H9 (cell line): Measurements from ENCODE around the gene PRR16. TPM values are rescaled to one million over a fixed set of nuclear protein-coding genes. Genes with fewer than 3 reads are reported as not detected.

Source experiments
- DNase-seq: peaks from one replicate; pipeline ENCODE4 v3.0.0-alpha.2; 2017
- H2AFZ ChIP-seq: one replicate; pipeline ENCODE4 v1.6.1; 2013; ENCODE audit warnings: mild to moderate bottlenecking, low read length, control low read depth, moderate library complexity
- H2AK5ac ChIP-seq: 2 replicates; pipeline ENCODE4 v1.6.1; 2013; ENCODE audit warnings: low read length, control low read depth, mixed read lengths; ENCODE audit not compliant: insufficient read length
- H2BK120ac ChIP-seq: one replicate; pipeline ENCODE4 v1.6.1; 2013; ENCODE audit warnings: low read depth, mild to moderate bottlenecking, low read length, control low read depth, inconsistent platforms; ENCODE audit not compliant: poor library complexity, severe bottlenecking
- H2BK12ac ChIP-seq: 2 replicates; pipeline ENCODE4 v1.6.1; 2013; ENCODE audit warnings: low read length, control low read depth, mixed read lengths, low read depth; ENCODE audit not compliant: insufficient read length
- H2BK15ac ChIP-seq: 2 replicates; pipeline ENCODE4 v1.6.1; 2013; ENCODE audit warnings: low read depth, low read length, control low read depth
- H2BK20ac ChIP-seq: one replicate; pipeline ENCODE4 v1.6.1; 2013; ENCODE audit warnings: low read depth, mild to moderate bottlenecking, low read length, control low read depth, inconsistent platforms; ENCODE audit not compliant: poor library complexity, severe bottlenecking
- H2BK5ac ChIP-seq: 2 replicates; pipeline ENCODE4 v1.6.1; 2013; ENCODE audit warnings: low read length, control low read depth, mixed read lengths; ENCODE audit not compliant: insufficient read length
- H3K14ac ChIP-seq: 2 replicates; pipeline ENCODE4 v1.6.1; 2013; ENCODE audit warnings: low read length, control low read depth; ENCODE audit not compliant: insufficient read depth
- H3K18ac ChIP-seq: 2 replicates; pipeline ENCODE4 v1.6.1; 2013; ENCODE audit warnings: low read depth, mild to moderate bottlenecking, mixed read lengths, low read length, control low read depth; ENCODE audit not compliant: insufficient read length
- H3K23ac ChIP-seq: 2 replicates; pipeline ENCODE4 v1.6.1; 2013; ENCODE audit warnings: low read length, control low read depth, mixed read lengths, low read depth; ENCODE audit not compliant: insufficient read length
- H3K23me2 ChIP-seq: 2 replicates; pipeline ENCODE4 v1.6.1; 2013; ENCODE audit warnings: low read depth, mild to moderate bottlenecking, mixed read lengths, low read length, control low read depth; ENCODE audit not compliant: insufficient read length, poor library complexity, severe bottlenecking
- H3K27ac ChIP-seq: 2 replicates; pipeline ENCODE4 v1.5.1; 2013; ENCODE audit warnings: low read length, control low read depth, mixed read lengths, low read depth; ENCODE audit not compliant: insufficient read length
- H3K27me3 ChIP-seq: 2 replicates; pipeline ENCODE4 v1.6.1; 2013; ENCODE audit warnings: low read length, control low read depth, inconsistent platforms; ENCODE audit not compliant: insufficient read depth
- H3K4ac ChIP-seq: 2 replicates; pipeline ENCODE4 v1.6.1; 2013; ENCODE audit warnings: low read depth, mild to moderate bottlenecking, control low read depth, inconsistent platforms, low read length, moderate library complexity
- H3K4me1 ChIP-seq: 2 replicates; pipeline ENCODE4 v1.6.1; 2013; ENCODE audit warnings: low read length, control low read depth, inconsistent platforms; ENCODE audit not compliant: insufficient read depth
- H3K4me2 ChIP-seq: 2 replicates; pipeline ENCODE4 v1.6.1; 2013; ENCODE audit warnings: low read length, control low read depth, mixed read lengths; ENCODE audit not compliant: insufficient read length, insufficient read depth
- H3K56ac ChIP-seq: 2 replicates; pipeline ENCODE4 v1.6.1; 2013; ENCODE audit warnings: low read depth, mild to moderate bottlenecking, mixed read lengths, low read length, control low read depth; ENCODE audit not compliant: insufficient read length
- H3K79me1 ChIP-seq: 2 replicates; pipeline ENCODE4 v1.6.1; 2013; ENCODE audit warnings: low read depth, mild to moderate bottlenecking, moderate library complexity, low read length, control low read depth, inconsistent platforms; ENCODE audit not compliant: insufficient read depth, poor library complexity, severe bottlenecking
- H3K79me2 ChIP-seq: 2 replicates; pipeline ENCODE4 v1.6.1; 2013; ENCODE audit warnings: low read length, control low read depth, inconsistent platforms; ENCODE audit not compliant: insufficient read depth
- H3K9ac ChIP-seq: 2 replicates; pipeline ENCODE4 v1.6.1; 2013; ENCODE audit warnings: low read length, control low read depth, mixed read lengths; ENCODE audit not compliant: insufficient read length; ENCODE audit errors: extremely low read depth
- H3K9me3 ChIP-seq: one replicate; pipeline ENCODE4 v1.6.1; 2013; ENCODE audit warnings: low read depth, low read length, inconsistent platforms; ENCODE audit not compliant: control insufficient read depth
- H3T11ph ChIP-seq: one replicate; pipeline ENCODE4 v1.6.1; 2013; ENCODE audit warnings: mild to moderate bottlenecking, low read length, control low read depth, inconsistent platforms
- H4K20me1 ChIP-seq: one replicate; pipeline ENCODE4 v1.6.1; 2013; ENCODE audit not compliant: control insufficient read depth, insufficient read length, insufficient read depth
- H4K5ac ChIP-seq: 2 replicates; pipeline ENCODE4 v1.6.1; 2013; ENCODE audit warnings: low read depth, mild to moderate bottlenecking, mixed read lengths, low read length, control low read depth; ENCODE audit not compliant: insufficient read length
- H4K8ac ChIP-seq: replicated peaks from 2 replicates; pipeline ENCODE4 v1.6.1; 2013; ENCODE audit warnings: low read length, control low read depth, mixed read lengths, low read depth; ENCODE audit not compliant: insufficient read length
- H4K91ac ChIP-seq: 2 replicates; pipeline ENCODE4 v1.6.1; 2013; ENCODE audit warnings: low read depth, mild to moderate bottlenecking, moderate library complexity, mixed read lengths, low read length, control low read depth; ENCODE audit not compliant: insufficient read length
- H3K27ac Mint-ChIP-seq, 3 experiments: 2 replicates in 2 of 3; 3 replicates in 1 of 3; pipeline ENCODE4 v1.8.0; 2020 to 2021; ENCODE audit warnings: mixed read lengths in 3 of 3, mild to moderate bottlenecking in 1 of 3, moderate library complexity in 1 of 3
- H3K27me3 Mint-ChIP-seq: 2 replicates; pipeline ENCODE4 v1.8.0; 2021; ENCODE audit warnings: low read depth, mild to moderate bottlenecking, moderate library complexity, mixed read lengths
- H3K36me3 Mint-ChIP-seq, 3 experiments: 2 replicates in 2 of 3; 3 replicates in 1 of 3; pipeline ENCODE4 v1.8.0; 2020 to 2021; ENCODE audit warnings: low read depth in 3 of 3, mixed read lengths in 3 of 3; ENCODE audit not compliant: insufficient read depth in 1 of 3
- H3K4me1 Mint-ChIP-seq, 2 experiments: 2 replicates each; pipeline ENCODE4 v1.8.0; 2020; ENCODE audit warnings: mixed read lengths in 2 of 2
- H3K4me3 Mint-ChIP-seq, 2 experiments: 2 replicates in 1 of 2; 3 replicates in 1 of 2; pipeline ENCODE4 v1.8.0; 2020 to 2021; ENCODE audit warnings: mild to moderate bottlenecking in 2 of 2, mixed read lengths in 2 of 2, moderate library complexity in 1 of 2
- H3K9me3 Mint-ChIP-seq, 2 experiments: 2 replicates in 1 of 2; 3 replicates in 1 of 2; pipeline ENCODE4 v1.8.0; 2020; ENCODE audit warnings: mild to moderate bottlenecking in 2 of 2, mixed read lengths in 2 of 2, moderate library complexity in 1 of 2
- CTCF ChIP-seq: fragments of 200-600 bp; sonication (generic); conservative IDR thresholded peaks from 3 replicates; pipeline ENCODE4 v1.8.0; 2021; ENCODE audit warnings: antibody characterized with exemption, mild to moderate bottlenecking
- WGBS: extraction: QIAGEN DNeasy Blood & Tissue Kit; methylation state at CpG from one replicate; pipeline ENCODE4 v1.1.7; 2013; ENCODE audit warnings: missing lambda C conversion rate, low lambda C conversion rate, mixed read lengths; ENCODE audit not compliant: insufficient read length; ENCODE audit errors: extremely low coverage; 5-methylcytosine and 5-hydroxymethylcytosine counted together
- total RNA-seq: library from RNA; stranded (reverse); gene quantifications from 2 replicates; pipeline ENCODE4 v1.2.1, GENCODE V29; 2021

The PRR16 gene
- total RNA-seq, 1 experiment from 2014 or later, result 0.13 TPM

GRCh38 chr5:120451445-120451844 is 12.7 kb upstream of the PRR16 start:
- peaks cover 0 to 16% of the 10 kb centered on the region in 2 experiments; a peak in 2 of 4 replicates for H3K4me1 Mint-ChIP-seq
- H3K36me3 Mint-ChIP-seq, result no peaks in the 10 kb centered on the region

More at GRCh38 chr5:120451445-120451844, 12.7 kb upstream of the PRR16 start:
- Mint-ChIP-seq H3K9me3 (no peaks in the 10 kb centered on the region), H3K27ac (no peak overlapping the region), H3K27me3 (no peaks in the 10 kb centered on the region), H3K4me3 (no peak overlapping the region)
- no peaks in the 10 kb centered on the region for H4K20me1 ChIP-seq
- H3K9me3 ChIP-seq, result no peaks in the 10 kb centered on the region
- H2BK20ac ChIP-seq, result no peak overlapping the region
- TF ChIP-seq CTCF, result no peak
- no peaks in the 10 kb centered on the region for H3K79me2 ChIP-seq
- no peaks in the 10 kb centered on the region for H3K23me2 ChIP-seq
- no peak overlapping the region for H4K8ac ChIP-seq
- H4K5ac ChIP-seq, result no peak overlapping the region
- no peak overlapping the region for H3K23ac ChIP-seq
- no peak overlapping the region for H3K56ac ChIP-seq
- H3T11ph ChIP-seq, result no peak overlapping the region
- no peaks in the 10 kb centered on the region for H3K79me1 ChIP-seq
- H3K27ac ChIP-seq, result no peak overlapping the region
- no peak overlapping the region for H3K18ac ChIP-seq
- DNase-seq, result no peak
- H2AFZ ChIP-seq, result no peak overlapping the region
- no peak overlapping the region for H2BK120ac ChIP-seq
- no peak overlapping the region for H4K91ac ChIP-seq
- no peak overlapping the region for H3K4me2 ChIP-seq
- no CpG with 5 or more reads among the region's 9 CpGs for WGBS
- no peaks in the 10 kb centered on the region for H3K27me3 ChIP-seq
- H3K9ac ChIP-seq, result no peak overlapping the region
- no peak overlapping the region for H2BK5ac ChIP-seq
- no peak overlapping the region for H2BK12ac ChIP-seq
- no peak overlapping the region for H3K14ac ChIP-seq
- H2BK15ac ChIP-seq, result no peak overlapping the region; the same call in 1 of the 2 replicates
- no peak overlapping the region for H3K4ac ChIP-seq
- H3K4me1 ChIP-seq, result no peaks in the 10 kb centered on the region
- no peak overlapping the region for H2AK5ac ChIP-seq
